ENCODE measurements around the gene SSBP2.

The SSBP2 gene

DNA sequence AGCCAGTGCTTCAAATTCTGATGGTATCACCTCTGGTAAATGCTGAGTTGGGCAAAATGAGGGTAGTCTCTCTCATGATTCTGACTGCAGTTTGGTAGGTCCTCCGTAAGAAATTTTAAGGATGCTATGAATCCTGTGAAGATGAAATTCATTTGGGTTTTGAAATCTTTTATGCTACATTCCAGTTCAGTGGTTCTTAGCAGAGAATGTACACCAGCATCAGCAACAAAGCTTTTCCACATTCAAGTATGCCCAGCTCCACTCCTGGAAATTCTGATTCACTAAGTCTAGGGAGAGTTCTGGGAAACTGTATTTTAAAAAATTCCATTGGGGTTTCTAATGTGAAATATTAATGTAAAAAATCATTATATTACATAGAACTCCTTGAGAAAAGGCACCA lies 323.3 kb downstream of the SSBP2 start:
- DNase-seq (ENCODE audit: low spot score) = no peak

DNA sequence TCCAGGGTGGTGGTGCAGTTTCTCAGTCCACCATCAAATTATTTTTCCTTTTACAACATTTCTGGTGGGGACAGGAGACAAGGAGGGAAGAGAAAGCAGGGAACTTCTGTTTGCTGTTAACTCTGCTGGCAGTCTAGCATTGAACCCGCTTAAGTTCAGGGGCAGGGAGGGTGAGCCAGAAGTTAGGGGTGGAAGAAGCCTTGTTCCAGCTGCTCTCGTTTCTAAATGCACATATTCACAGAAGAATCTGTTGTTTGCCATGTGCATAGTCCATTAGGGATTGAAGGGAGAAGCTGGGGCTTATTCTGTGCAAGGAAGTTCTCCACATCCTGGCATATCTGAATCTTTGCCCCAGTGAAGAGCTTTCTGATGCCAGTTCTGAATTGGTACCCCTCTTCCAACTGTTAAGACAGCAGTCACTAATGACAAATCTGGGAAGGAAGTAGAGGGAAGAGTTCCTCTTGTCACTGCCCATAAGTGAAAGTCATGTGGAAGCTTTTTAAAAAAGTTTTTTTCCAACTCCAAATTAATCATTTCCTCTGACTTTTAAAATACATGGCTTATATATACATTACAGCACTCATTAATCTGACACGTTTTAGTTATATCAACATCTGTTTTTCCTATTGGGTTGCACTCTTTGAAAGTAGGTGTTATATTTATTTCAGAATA lies 324.4 kb downstream of the SSBP2 start:
- no peak for DNase-seq (ENCODE audit: low spot score)

DNA sequence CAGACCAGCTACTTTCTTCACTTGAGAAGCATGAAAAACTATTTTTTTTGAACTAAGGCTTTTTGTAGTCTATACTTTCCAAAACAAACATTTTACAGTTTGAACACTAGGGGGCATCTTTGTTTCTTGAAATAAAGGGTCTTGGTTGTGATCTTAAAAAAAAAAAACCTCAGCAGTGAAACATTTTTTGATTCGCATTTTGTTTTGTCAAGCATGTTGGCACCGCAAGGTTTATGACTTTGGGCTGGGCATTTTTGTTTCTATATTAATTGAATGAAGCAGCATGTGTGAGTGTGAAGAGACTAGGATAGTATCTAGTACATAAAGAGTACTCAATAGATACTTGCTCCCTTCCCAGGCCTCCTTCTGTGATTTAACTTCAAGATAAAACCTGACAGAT lies 325.3 kb downstream of the SSBP2 start:
- peak; percentile 68 for DNase-seq (ENCODE audit: low spot score)

DNA sequence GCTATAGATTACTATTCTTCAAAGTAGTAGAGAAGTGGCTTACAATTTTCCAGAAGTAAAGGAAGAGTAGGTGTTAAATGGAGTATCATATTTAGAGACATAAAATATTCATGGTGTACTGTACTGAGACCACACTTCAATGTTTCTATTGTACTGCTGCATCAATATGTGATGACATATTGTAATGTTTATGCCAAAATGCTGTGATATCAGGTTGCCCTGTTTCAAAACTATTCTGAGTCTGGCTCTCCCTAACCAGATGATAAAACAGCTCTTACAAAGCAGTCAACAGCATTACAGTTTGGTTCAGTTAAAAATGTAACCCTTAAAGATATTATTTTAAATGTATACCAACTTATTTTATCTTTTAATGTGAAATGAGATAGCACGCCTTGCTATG lies 326.2 kb downstream of the SSBP2 start:
- no peak for DNase-seq (ENCODE audit: low spot score)

DNA sequence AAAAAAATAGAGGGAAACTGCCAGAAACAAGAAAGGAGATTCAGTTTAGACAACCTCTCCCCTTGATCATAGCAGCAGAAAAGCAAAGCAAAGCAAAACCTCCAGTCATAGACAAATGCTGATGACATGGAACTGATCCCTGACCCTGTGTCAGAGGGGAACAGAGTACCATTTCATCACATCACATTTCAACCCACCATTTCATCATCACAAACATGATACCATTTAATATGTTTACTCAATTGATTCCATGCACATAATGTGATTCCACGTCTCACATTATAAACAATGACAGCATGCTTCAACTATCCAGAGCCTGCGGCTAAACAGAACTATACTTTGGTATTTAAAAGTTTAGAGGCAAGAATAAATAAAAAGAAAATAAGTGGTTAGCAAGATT lies 328.2 kb downstream of the SSBP2 start:
- no peak for DNase-seq (ENCODE audit: low spot score)

DNA sequence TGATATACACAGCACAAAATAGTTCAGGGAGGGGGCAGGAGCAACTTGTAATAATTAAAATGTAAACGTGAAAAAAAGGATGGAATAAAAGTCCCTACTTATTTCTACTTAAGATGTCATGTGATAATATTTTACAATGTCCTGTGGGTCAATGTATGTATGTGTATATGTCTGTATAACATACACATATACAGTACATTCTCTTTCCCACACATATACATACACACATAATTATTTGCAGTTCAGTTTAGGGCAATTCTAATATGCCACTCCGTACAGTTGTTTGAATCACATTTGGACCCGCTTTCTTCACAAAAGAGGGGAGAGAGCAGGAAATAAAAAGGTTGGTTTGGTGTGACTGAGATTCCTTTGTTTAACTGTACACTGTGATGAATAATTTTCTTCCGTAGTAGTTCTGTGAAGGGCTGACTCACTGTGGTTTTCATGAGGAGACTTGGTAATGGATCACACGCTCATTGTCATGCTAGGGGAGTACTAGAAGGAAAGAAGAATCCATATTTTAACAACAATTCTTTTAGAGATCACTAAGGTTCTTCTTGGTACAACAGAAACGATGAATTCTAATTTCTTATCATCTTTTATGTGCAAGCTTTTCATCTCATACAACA lies 330.7 kb downstream of the SSBP2 start:
- peak; percentile 90 for DNase-seq (ENCODE audit: low spot score)

DNA sequence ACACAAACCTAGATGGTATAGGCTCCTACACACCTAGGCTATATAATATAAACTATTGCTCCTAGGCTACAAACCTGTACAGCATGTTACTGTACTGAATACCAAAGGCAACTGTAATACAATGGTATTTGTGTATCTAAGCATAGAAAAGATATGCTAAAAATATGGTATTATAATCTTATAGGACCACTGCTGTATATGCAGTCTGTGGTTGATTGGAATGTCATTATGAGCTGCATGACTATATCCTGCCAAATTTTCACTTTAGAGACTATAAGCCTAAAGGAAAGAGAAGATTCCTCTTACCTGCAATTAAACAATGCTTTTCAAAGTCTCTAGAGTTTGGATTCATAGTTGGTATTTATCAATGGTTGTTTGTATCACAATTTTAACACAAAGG lies 332.3 kb downstream of the SSBP2 start:
- peak; percentile 22 for DNase-seq (ENCODE audit: low spot score)

DNA sequence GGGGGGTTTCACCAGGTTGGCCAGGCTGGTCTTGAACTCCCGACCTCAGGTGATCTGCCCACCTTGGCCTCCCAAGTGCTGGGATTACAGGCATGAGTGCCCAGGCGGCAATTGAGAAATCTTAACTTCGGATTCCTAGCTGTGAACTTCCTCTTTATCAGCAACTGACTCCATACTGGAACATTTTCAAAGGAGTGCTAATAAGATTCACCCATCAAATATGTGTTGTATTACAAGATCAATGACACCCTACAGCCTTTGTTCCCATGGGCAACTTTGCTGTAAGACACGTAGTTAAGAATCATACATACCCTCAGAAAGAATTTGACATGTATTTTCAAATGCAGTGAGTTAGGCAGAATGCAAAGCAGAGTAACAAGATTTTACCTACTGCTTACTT lies 333.8 kb downstream of the SSBP2 start:
- DNase-seq (ENCODE audit: low spot score) = no peak

DNA sequence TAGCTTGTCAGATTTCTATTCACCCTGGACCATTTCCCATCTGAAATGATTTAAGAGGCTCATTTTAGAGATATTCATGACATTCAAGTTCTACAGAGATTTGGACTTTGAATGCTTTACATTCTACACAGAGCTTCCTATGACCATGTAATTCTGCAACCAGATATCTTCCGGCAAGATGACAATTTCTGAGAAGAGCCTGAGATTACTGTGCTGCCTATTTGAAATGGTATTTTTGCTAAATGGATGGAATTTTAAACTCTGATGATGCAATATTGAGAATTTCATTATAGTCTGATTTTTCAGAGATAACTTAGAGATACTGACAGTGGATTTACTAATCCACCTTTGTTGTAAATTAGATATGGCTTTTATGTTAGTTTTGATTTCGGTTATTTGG lies 341.0 kb downstream of the SSBP2 start:
- peak; percentile 76 for DNase-seq (ENCODE audit: low spot score)

DNA sequence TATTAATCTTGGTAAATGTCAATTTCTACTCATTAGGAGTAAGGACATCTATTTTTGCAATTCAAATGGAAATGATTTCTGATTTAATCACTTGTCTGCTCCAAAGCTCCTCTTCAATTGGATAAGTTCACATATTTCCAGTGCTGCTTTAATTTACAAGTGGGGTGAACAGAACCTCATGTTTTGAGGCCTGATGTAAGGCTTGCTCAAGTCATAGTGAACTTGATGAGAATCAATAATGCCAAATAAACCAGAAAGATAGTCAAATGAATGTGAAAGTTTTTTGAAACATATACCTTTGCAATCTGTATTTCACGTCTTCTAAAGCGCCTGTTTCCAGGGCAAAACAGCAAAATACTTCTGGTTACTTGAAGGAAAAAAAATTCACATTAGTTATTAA lies 341.5 kb downstream of the SSBP2 start:
- no peak for DNase-seq (ENCODE audit: low spot score)

DNA sequence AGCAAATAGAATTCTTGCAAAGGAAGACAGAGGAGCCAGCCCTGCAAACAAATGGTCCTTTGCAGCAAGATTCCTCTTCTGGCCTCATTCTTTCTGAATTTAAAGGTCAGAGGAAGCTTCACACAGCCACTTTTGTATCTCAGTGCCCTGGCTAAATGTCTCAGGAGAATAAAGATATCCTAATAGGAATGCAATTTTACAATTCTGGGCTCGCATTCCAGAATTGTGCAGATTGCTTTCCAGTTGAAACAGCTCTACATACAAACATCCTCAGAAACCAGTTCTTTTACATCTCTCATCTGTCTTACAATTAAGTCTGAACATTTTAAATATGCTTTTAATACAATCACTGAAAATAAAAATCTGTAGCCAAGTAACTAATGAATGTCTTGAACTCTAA lies 342.4 kb downstream of the SSBP2 start:
- no peak for DNase-seq (ENCODE audit: low spot score)

DNA sequence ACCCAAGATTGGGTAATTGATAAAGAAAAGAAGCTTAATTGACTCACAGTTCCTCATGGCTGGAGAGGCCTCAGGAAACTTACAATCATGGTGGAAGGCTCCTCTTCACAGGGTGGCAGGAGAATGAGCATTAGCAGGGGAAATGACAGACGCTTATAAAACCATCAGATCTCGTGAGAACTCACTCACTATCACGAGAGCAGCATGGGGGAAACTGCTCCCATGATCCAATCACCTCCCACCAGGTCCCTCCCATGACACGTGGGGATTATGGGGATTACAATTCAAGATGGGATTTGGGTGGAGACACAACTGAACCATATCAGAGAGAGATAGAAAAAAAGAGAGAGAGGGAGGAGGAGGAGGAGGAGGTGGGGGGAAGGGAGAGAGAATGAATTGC lies 343.1 kb downstream of the SSBP2 start:
- peak; percentile 22 for DNase-seq (ENCODE audit: low spot score)

DNA sequence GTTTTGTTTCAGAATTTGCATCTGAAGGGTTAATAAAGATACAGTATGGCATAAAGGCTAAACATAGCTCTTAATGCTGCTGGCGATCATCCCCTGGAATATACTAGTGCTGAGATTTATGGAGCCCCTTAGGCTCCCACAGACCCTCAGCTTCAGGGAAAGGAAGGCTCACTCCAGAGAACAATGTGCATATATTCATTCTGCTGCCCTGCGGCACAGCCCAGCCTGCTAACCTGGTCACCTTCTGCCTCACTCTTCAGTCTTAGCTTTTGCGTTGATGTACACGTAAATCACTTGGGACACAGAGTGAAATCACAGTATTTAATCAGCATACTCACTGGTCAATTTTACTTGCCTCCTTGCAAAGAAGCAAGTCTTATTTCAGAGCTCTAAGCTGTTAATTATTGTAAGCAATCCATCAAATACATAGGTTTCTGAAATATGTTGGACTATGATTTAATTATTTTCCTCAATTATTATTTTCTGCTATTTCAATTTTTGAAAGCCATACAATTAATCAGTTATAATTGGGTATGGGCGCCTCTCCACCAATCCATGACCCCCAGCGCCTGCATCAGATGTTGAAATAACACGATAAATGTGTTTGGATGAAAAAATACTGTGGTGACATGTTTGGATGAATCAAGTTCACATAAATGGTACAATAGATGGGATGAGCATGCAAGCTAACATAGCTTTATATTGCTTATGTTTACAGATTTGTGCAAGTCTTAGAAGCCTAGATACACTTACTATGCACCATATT lies 345.6 kb downstream of the SSBP2 start:
- no peak for DNase-seq (ENCODE audit: low spot score)

DNA sequence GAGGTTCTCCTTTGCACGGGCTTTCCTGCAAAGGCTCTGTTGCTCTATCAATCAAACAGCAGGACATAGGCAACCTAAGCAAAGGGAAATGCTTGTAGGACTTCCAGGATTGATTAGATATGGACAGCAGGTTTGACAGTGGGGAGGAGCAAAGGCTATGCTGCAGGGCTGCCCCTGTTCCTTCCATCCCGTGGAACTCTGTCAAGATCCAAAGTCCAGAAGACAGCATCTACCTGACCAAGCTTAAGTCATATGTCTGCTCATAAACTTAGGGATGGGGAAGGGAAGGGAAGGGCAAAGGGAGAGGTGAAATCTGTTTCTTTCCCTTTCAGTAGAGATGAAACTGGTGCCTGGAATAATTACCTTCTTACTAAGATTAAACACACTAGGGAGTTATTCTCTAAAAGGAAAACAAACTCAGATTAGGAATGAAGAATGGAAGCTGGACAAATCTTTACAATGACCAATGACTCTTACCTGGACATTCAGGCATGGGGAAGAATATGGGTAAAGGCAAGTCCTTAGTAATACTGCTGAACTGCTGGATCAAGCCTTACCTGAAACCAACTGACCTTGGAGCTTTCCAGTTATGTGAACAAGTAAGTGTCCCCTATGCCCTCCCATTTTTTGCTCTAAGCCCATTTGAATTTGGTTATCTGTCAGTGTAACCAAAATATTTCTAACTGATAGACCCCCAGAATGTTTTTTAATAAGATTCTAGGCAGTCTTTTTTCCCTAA lies 348.5 kb downstream of the SSBP2 start:
- no peak for DNase-seq (ENCODE audit: low spot score)

DNA sequence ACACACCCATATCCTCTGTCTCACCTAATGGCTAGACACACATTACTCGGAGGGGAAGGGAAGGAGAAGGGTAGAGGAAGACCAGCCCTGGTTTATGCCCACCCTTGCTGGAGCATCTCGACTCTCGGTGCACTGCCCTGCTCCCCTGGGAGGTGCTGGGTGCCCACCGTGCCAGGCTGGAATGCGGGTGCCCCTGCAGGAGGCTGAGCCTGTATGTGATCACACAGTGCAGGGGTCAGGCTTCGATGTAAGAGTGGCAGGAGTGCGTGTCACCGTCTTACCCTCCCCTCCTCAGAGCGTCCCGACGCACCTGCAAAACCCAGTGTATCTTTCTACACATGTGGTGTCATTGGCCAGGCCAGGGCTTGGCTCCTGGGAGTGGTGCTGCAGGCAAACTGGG lies 349.6 kb downstream of the SSBP2 start:
- no peak for DNase-seq (ENCODE audit: low spot score)

DNA sequence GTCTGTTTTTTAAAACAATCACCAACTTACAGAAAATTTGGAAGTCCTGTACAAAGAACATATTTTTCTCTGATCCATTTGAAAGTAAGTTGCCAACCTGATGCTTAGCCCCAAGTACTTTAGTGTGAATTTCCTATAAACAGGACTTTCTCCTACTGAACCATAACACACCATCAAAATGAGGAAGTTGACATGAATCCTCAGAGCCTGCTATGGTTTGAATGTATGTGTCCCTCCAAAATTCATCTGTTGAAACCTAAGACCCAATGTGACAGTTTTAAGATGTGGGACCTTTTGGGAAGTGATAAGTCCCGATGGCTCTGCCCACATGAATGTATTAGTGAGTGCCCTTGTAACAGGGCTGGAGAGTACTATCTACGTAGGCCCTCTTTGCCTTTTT lies 350.5 kb downstream of the SSBP2 start:
- DNase-seq (ENCODE audit: low spot score) = no peak

DNA sequence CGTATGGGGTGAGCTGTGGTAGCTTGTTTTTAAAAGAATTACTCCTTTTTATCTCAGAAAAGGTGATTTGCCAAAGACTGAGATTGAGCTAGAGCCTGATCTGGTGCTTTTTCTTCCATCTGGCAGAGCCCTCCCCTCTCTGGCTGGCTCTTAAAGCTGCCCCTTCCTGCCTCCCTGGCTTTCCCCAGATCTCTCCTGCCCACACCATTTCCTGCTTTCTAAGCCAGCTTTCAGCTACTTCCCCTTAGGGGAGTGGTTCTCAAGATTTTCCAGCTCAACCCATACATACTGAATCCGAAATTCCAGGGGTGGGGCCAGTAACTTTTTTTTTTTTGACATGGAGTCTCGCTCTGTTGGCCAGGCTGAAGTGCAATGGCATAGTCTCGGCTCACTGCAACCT lies 352.2 kb downstream of the SSBP2 start:
- DNase-seq (ENCODE audit: low spot score) = no peak

DNA sequence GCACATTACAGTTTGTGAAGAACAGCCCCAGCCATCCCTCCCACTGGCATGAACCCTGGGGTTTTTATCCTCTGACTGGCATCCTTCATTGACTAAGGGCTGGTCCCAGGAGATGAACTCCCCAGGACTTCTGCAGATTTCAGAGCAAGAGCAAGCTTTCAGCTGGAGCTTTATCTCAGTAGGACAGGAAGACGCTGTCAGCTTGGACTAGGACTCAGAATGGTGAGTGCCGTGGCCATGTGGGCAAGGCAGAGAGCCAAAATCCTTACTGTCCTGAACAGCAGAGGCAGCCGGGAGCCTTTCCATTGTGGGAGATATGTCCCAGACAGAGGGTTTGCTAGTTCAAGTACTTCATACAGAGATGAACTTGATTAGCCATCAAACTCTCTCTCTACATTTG lies 353.7 kb downstream of the SSBP2 start:
- no peak for DNase-seq (ENCODE audit: low spot score)

DNA sequence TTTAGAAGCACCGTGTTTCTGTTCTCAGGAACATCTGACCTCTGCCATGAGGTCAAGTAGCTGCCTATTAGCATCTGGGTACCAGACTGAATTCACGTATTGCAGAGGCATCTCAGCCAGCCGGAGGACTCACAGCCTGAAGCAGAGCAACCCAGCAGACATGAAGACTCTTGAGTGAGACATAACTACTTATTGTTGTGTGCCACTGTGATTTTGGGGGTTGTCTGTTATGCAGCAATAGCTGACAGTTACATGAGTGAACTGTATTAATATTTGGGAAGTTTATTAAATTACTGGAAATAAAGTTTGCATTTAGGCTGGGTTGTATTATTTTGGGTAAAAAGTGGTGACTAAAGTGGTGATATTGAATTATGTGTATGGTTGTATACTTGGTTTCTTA lies 355.6 kb downstream of the SSBP2 start:
- no peak for DNase-seq (ENCODE audit: low spot score)

DNA sequence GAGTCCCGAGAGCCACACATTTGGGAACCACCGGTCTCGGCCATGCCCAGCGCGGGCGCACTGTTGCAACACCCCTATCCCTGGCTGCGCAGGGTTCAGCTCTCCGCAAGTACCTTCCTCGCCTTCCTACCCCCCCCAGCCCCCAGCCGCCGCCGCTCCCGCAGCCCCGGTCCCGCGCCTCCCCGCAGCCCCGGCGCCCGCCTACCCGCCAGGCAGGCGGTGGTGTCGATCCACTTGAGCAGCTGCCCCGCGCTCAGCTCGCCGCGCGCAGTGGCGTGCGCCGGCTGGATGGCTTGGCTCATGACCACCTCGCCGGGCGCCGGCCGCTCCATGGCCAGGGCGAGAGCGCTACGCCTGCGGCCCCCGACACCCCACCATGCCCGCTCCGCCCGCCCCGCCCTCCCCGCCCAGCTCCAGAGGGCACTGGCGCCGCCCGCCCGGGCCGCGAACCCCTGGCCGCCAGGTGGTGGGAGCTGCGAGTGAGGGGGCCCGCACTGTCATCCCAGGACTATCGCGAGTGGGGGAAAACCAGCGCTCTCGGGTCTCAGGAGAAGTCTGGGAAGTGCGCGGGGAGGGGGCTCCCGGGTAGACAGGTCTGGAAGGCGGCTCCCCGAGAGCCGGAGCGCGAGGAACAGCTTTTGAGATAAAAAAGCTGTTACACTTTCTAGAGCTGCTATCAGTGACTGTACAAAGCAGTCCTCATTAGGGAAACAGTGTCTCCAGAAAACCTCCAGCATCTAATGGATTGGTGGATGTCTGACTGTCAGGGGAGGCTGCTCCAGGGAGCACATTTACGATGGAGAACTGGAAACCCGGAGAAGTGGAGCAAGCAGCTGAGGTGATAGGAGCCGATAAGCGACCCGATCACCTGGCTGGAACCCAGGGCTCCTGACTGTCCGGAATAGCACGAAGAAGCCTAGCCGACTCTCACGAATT lies 356.8 kb downstream of the SSBP2 start, which contains the start of gene ACOT12:
ACOT12 (minus strand) TSS at position 352 of the 936 bp plus-strand sequence; CDS start at position 332, 20 bp downstream.
- DNase-seq (ENCODE audit: low spot score) = no peak

DNA sequence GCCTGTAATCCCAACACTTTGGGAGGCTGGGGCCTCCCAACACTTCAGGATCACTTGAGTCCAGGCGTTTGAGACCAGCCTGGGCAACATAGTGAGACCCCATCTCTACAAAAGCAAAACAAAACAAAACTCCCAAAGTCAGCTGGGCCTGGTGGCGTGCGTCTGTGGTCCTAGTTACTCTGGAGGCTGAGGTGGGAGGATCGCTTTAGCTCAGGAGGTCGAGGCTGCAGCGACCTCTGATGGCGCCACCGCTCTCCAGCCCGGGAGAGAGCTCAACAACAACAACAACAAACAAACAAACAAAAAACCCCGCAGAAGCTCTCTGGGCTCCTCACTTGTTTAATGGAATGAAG lies 357.5 kb downstream of the SSBP2 start:
- no peak for DNase-seq (ENCODE audit: low spot score)

DNA sequence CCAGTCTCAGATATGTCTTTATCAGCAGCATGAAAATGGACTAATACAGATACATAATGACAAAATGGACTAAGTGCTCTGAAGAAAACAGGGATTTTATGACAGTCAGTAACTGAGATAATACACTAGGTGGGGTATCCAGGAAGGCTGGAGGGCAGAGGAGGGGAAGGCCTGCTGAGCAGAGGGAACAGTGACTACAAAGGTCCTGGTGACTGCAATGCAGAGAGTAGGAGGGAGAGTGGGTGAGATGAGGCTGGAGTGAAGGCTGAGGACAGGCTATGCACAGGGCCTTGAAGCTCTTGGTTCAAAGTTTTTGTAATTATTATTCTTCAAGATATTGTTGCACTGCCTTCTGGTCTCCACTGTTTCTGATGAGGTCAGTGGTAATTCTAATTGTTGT lies 361.9 kb downstream of the SSBP2 start:
- no peak for DNase-seq (ENCODE audit: low spot score)

All from activated CD4-positive, alpha-beta T cell treated with anti-CD3 and anti-CD28 coated beads, Interleukin-2, Interleukin-4, amounts not matched to agents 100 ng/mL and 50 ng/mL, durations not matched to agents 16 hours and 8 hours (primary cell).